ENCODE results near the gene NPEPL1.

The NPEPL1 gene

DNA sequence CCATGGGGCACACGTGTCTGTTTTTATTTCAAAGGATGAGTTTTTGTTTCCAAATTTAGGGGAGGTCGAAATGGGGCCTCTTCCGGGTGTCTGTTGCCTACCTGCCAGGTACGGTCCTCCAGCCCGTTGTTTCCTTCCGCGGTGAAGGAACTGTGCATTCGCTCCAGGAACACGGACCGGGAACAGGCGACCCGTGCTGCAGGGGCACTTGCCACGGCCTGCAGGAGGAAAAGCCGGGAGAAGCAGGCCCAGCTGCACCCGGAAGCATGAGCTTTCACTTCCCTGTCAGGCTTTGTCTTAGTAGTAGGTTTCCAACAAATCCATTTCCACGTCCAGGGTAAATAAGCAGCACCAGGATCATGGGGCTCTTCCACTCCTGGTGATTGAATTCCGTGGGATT lies 17.0 kb upstream of the NPEPL1 start:
- H3K27me3 Mint-ChIP-seq (ENCODE audit: low read depth): no peaks in the 10 kb centered on the region
- no peak overlapping the region for H3K4me3 Mint-ChIP-seq
- TF ChIP-seq, protein P1, sequence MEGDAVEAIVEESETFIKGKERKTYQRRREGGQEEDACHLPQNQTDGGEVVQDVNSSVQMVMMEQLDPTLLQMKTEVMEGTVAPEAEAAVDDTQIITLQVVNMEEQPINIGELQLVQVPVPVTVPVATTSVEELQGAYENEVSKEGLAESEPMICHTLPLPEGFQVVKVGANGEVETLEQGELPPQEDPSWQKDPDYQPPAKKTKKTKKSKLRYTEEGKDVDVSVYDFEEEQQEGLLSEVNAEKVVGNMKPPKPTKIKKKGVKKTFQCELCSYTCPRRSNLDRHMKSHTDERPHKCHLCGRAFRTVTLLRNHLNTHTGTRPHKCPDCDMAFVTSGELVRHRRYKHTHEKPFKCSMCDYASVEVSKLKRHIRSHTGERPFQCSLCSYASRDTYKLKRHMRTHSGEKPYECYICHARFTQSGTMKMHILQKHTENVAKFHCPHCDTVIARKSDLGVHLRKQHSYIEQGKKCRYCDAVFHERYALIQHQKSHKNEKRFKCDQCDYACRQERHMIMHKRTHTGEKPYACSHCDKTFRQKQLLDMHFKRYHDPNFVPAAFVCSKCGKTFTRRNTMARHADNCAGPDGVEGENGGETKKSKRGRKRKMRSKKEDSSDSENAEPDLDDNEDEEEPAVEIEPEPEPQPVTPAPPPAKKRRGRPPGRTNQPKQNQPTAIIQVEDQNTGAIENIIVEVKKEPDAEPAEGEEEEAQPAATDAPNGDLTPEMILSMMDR (IDR thresholded peaks at IDR 0.05; ENCODE audit: unreplicated experiment in 3 of 3): no peak
- H3K4me1 Mint-ChIP-seq: no peaks in the 10 kb centered on the region
- H3K27ac Mint-ChIP-seq: no peak overlapping the region
- no peaks in the 10 kb centered on the region for H3K9me3 Mint-ChIP-seq
- H3K36me3 Mint-ChIP-seq (ENCODE audit: low read depth): peaks cover 79% of the 10 kb centered on the region

DNA sequence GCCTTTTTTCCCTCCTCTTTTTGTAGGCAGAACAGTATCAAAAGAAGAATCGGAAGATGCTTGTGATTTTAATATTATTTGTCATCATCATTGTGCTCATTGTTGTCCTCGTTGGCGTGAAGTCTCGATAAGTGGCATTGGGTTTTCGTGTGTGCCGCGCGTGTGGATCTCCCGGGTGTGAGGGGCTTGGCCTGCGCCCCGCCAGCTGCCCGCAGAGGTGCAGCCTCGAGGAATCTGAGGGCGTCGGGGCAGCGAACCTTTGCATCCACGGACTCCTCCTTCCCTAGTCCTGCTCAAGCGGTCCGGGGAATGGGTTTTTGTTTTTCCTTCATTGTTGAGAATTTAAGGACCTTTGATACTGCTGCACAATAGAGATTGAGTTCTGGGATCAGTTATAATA lies 16.4 kb upstream of the NPEPL1 start:
- H3K27ac Mint-ChIP-seq: no peak overlapping the region
- H3K36me3 Mint-ChIP-seq (ENCODE audit: low read depth): peaks cover 77% of the 10 kb centered on the region
- H3K9me3 Mint-ChIP-seq: no peaks in the 10 kb centered on the region
- H3K4me1 Mint-ChIP-seq: no peaks in the 10 kb centered on the region
- TF ChIP-seq, protein P1 (IDR thresholded peaks at IDR 0.05; ENCODE audit: unreplicated experiment in 3 of 3): no peak
- H3K27me3 Mint-ChIP-seq (ENCODE audit: low read depth): no peaks in the 10 kb centered on the region
- no peak overlapping the region for H3K4me3 Mint-ChIP-seq

DNA sequence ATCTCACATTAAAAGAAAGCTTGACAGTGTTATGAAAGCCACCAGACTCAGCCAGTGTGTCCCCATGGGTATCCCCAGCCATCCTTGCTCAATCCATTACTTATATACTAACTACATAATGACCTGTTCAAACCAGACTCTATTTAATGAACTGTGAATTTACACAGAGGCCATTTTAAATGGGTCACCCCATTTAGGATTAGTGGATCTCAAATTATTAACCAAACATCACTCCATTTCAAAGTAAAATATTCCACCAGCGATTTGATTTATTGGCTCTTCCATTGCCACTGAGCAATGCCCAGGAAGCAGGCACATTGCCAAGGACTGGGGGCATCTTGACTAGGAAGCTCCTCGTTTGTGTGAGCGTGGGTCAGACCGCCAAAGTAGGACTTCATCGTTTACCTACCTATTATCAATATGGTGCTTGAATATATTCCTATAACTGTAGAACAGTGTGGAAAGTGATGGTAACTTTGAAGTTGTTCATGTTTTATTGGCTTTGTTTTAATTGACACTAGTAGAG lies 15.5 kb upstream of the NPEPL1 start:
- Mint-ChIP-seq H3K27me3 (ENCODE audit: low read depth) (no peaks in the 10 kb centered on the region), H3K27ac (peak overlapping the region in 1 of 3 experiments; percentile 37), H3K36me3 (ENCODE audit: low read depth) (peaks cover 78% of the 10 kb centered on the region), H3K4me1 (no peaks in the 10 kb centered on the region), H3K9me3 (no peaks in the 10 kb centered on the region), H3K4me3 (no peak overlapping the region)
- TF ChIP-seq, protein P1 (IDR thresholded peaks at IDR 0.05; ENCODE audit: unreplicated experiment in 3 of 3): no peak

DNA sequence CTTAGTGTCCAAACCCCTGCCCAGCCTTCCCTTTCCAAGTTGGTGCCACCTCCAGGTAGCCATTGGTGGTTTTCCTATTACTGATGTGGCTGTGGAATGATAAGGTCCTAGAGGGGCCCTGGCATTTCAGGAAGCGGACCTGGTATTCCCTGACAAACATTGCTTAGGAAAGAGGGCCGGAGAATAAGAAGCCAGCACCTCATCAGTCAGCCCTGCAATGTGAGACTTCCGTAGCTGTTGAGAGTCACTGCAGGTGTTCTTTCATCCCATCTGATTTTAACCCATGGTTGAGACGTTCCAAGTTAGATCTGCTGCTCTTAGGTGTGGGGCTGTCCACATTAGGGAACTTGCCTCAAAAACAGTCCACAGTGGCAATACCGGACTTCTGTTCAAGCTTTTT lies 14.8 kb upstream of the NPEPL1 start:
- H3K9me3 Mint-ChIP-seq: no peaks in the 10 kb centered on the region
- H3K27ac Mint-ChIP-seq: no peak overlapping the region
- H3K4me1 Mint-ChIP-seq: no peaks in the 10 kb centered on the region
- TF ChIP-seq, protein P1 (IDR thresholded peaks at IDR 0.05; ENCODE audit: unreplicated experiment in 3 of 3): no peak
- H3K4me3 Mint-ChIP-seq: no peak overlapping the region
- no peaks in the 10 kb centered on the region for H3K27me3 Mint-ChIP-seq (ENCODE audit: low read depth)
- H3K36me3 Mint-ChIP-seq (ENCODE audit: low read depth): peaks cover 81% of the 10 kb centered on the region

DNA sequence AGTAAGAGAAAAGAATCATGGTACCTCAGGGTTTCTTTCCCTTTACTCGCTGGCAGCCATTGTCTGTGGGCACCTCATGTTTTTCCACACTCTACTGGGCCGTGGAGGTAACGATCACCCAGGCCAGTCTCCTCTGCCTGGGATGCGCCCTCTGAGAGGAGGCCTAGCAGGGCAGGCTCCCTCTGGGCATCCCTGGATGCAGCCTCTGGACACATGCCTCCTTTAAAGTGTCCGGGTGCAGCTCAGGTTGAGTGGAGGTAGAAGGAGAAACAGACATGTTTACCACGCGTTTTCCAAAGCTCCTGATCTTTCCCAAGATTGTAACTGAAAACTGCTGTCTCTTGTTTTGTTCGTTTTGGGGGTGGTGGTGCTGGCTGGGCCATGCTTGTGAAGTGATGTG lies 13.8 kb upstream of the NPEPL1 start:
- no peaks in the 10 kb centered on the region for H3K9me3 Mint-ChIP-seq
- peaks cover 78% of the 10 kb centered on the region for H3K36me3 Mint-ChIP-seq (ENCODE audit: low read depth)
- H3K4me3 Mint-ChIP-seq: no peak overlapping the region
- no peaks in the 10 kb centered on the region for H3K4me1 Mint-ChIP-seq
- H3K27ac Mint-ChIP-seq: no peak overlapping the region
- no peaks in the 10 kb centered on the region for H3K27me3 Mint-ChIP-seq (ENCODE audit: low read depth)
- TF ChIP-seq, protein P1 (IDR thresholded peaks at IDR 0.05; ENCODE audit: unreplicated experiment in 3 of 3): no peak
